ENCODE measurements around the gene APLP2. TPM values are rescaled to one million over a fixed set of nuclear protein-coding genes. Genes with fewer than 3 reads are reported as not detected.

The APLP2 gene
- total RNA-seq, 1 donor from 2014 or later: 815 TPM

DNA sequence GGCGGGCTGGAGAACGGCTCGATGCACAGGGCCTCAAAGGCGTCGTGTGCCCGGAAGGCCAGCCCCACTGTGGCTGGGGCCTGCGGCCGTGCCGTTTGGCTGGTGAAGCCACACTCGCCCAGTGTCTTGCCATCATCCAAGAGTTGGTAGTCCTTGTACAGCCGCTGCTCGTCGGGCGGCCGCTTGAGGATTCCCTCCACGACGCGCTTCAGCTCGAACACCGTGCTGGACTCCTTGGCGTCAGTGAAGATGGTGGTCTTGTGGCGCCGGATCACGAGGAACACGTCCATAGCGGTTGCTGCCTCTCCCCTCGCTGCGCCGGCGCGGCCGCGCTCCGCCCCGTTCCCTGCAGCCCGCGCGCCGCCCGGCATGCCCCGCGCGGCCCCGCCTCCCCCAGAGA is 36.8 kb upstream of the APLP2 start:
- Mint-ChIP-seq H3K36me3 (ENCODE audit: low read depth, unreplicated experiment) (no peaks in the 10 kb centered on the region), H3K4me1 (ENCODE audit: unreplicated experiment) (peaks cover 5% of the 10 kb centered on the region), H3K27me3 (ENCODE audit: unreplicated experiment) (no peaks in the 10 kb centered on the region), H3K27ac (ENCODE audit: unreplicated experiment) (no peak overlapping the region), H3K9me3 (ENCODE audit: unreplicated experiment) (no peaks in the 10 kb centered on the region), H3K4me3 (ENCODE audit: unreplicated experiment) (no peak overlapping the region)
- DNase-seq (ENCODE audit: low spot score): no peak
- TF ChIP-seq, protein P1, sequence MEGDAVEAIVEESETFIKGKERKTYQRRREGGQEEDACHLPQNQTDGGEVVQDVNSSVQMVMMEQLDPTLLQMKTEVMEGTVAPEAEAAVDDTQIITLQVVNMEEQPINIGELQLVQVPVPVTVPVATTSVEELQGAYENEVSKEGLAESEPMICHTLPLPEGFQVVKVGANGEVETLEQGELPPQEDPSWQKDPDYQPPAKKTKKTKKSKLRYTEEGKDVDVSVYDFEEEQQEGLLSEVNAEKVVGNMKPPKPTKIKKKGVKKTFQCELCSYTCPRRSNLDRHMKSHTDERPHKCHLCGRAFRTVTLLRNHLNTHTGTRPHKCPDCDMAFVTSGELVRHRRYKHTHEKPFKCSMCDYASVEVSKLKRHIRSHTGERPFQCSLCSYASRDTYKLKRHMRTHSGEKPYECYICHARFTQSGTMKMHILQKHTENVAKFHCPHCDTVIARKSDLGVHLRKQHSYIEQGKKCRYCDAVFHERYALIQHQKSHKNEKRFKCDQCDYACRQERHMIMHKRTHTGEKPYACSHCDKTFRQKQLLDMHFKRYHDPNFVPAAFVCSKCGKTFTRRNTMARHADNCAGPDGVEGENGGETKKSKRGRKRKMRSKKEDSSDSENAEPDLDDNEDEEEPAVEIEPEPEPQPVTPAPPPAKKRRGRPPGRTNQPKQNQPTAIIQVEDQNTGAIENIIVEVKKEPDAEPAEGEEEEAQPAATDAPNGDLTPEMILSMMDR (IDR thresholded peaks at IDR 0.05; ENCODE audit: unreplicated experiment): no peak

DNA sequence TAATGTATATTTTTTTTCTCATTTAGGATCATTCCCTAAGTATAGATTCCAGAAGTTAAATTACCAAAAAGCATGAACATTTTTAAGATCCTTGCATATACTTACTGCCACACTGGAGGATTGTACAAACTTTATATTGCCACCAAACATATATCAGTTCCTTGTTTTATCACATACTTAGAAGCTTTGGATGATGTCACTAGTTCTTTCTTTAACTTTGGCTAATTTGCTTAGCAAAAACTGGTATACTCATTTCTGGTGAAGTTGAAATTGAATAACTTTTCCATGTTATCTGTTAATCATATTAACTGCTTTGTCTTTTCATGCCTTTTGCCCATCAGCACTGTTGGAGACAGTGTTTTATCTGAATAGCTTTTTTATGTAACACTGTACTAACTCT is 35.5 kb upstream of the APLP2 start:
- Mint-ChIP-seq H3K4me3 (ENCODE audit: unreplicated experiment) (no peak overlapping the region), H3K9me3 (ENCODE audit: unreplicated experiment) (no peaks in the 10 kb centered on the region), H3K27ac (ENCODE audit: unreplicated experiment) (no peak overlapping the region), H3K36me3 (ENCODE audit: low read depth, unreplicated experiment) (no peaks in the 10 kb centered on the region), H3K4me1 (ENCODE audit: unreplicated experiment) (peaks cover 1% of the 10 kb centered on the region), H3K27me3 (ENCODE audit: unreplicated experiment) (no peaks in the 10 kb centered on the region)
- TF ChIP-seq, protein P1 (IDR thresholded peaks at IDR 0.05; ENCODE audit: unreplicated experiment): no peak
- no peak for DNase-seq (ENCODE audit: low spot score)

DNA sequence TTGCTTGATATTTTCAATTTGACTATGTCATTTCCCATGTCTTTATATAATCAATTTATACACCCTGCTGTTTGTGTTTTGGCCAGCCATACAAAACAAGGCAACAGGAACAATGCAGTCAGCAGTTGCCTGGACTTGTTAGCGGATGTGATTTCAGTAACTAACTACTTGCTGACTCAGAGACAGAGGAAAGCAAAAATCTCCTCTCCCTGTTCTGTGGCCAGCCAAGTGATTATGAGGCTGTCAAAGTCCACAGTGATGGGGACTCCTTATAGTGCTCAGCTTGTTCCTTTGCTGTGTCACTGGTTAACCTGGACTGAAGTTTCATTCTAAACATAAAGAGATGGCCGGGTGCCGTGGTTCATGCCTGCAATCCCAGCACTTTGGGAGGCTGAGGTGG is 32.6 kb upstream of the APLP2 start:
- Mint-ChIP-seq H3K9me3 (ENCODE audit: unreplicated experiment) (no peaks in the 10 kb centered on the region), H3K4me1 (ENCODE audit: unreplicated experiment) (no peaks in the 10 kb centered on the region), H3K36me3 (ENCODE audit: low read depth, unreplicated experiment) (no peaks in the 10 kb centered on the region), H3K27me3 (ENCODE audit: unreplicated experiment) (peaks cover 1% of the 10 kb centered on the region), H3K27ac (ENCODE audit: unreplicated experiment) (no peak overlapping the region), H3K4me3 (ENCODE audit: unreplicated experiment) (no peak overlapping the region)
- TF ChIP-seq, protein P1 (IDR thresholded peaks at IDR 0.05; ENCODE audit: unreplicated experiment): no peak
- no peak for DNase-seq (ENCODE audit: low spot score)

DNA sequence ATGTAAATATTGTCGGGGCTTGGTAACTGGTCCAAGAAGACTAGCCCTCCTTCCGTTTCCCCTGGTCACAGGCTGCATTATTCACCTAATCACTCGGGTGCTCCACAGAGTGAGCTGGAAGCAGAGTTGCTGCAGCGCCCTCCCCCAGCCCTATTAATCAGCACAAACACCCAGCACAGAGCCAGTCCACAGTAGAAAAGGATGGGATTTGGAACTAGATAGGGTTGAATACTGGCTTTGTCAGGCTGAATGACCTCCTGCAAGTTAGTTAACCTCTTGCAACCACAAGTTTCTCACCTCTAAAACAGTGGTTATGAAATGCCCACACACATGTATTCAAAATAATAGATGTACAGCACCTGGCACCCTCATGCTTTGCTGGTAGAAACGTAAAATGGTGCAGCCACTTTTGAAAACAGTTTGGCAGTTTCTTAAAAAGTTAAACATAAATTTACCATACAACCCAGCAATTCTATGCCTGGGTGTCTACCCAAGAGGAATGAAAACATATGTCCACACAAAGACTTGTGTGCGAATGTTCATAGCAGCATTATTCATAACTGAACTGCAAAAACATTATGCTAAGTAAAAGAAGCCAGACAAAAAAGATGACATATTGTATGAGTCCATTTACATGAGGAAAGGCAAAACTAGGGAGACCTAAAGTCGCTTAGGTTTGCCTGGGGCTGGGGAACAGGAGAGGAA is 31.7 kb upstream of the APLP2 start:
- H3K27ac Mint-ChIP-seq (ENCODE audit: unreplicated experiment): no peak overlapping the region
- H3K27me3 Mint-ChIP-seq (ENCODE audit: unreplicated experiment): peaks cover 1% of the 10 kb centered on the region

More for the DNA sequence above, 31.7 kb upstream of the APLP2 start:
- Mint-ChIP-seq H3K4me3 (ENCODE audit: unreplicated experiment) (no peak overlapping the region), H3K36me3 (ENCODE audit: low read depth, unreplicated experiment) (no peaks in the 10 kb centered on the region), H3K4me1 (ENCODE audit: unreplicated experiment) (no peaks in the 10 kb centered on the region), H3K9me3 (ENCODE audit: unreplicated experiment) (no peaks in the 10 kb centered on the region)
- TF ChIP-seq, protein P1 (IDR thresholded peaks at IDR 0.05; ENCODE audit: unreplicated experiment): no peak
- DNase-seq (ENCODE audit: low spot score): no peak

Data from endothelial cell (in vitro differentiated cells).